ENCODE data around the gene TCEAL1. TPM values are rescaled to one million over a fixed set of nuclear protein-coding genes. Genes with fewer than 3 reads are reported as not detected.

The TCEAL1 gene
- total RNA-seq, 1 experiment from 2014 or later, result not detected

- POLR2A ChIA-PET, result no interaction called here
- Histone ChIP-seq H2AFZ (ENCODE audit: low read depth, low read length, poor library complexity, severe bottlenecking) (no peak overlapping the region), H3K36me3 (ENCODE audit: control insufficient read depth in 1 of 2, insufficient read depth in 2 of 2, low read length in 2 of 2) (no peaks in the 10 kb centered on the region), H3K4me1 (ENCODE audit: control insufficient read depth in 1 of 2, insufficient read depth in 2 of 2, low read length in 2 of 2) (no peaks in the 10 kb centered on the region), H3K9ac (ENCODE audit: low read length) (no peak overlapping the region), H4K20me1 (ENCODE audit: insufficient read depth) (no peaks in the 10 kb centered on the region), H3K27me3 (ENCODE audit: insufficient read depth, low read length) (no peaks in the 10 kb centered on the region), H3K4me2 (ENCODE audit: low read length) (no peak overlapping the region), H3K9me2 (ENCODE audit: insufficient read depth) (no peaks in the 10 kb centered on the region), H3K4me3 (replicated peaks in 1 of 2; ENCODE audit: low read depth in 1 of 2, low read length in 2 of 2) (no peak overlapping the region), H3K9me3 (ENCODE audit: control insufficient read depth in 1 of 2, insufficient read depth in 1 of 2, low read depth in 1 of 2, low read length in 2 of 2) (no peaks in the 10 kb centered on the region), H3K79me2 (ENCODE audit: insufficient read depth, low read length) (no peaks in the 10 kb centered on the region), H3K27ac (ENCODE audit: low read depth, low read length) (no peak overlapping the region)
- intact Hi-C loops (cut with micrococcal nuclease), result no loop called here
- CTCF ChIA-PET, result no interaction called here
- TF ChIP-seq ZNF274 (IDR thresholded peaks at IDR 0.05; ENCODE audit: low read depth, low read length) (no peak), MAX (IDR thresholded peaks at IDR 0.05) (no peak), ATF3 (IDR thresholded peaks at IDR 0.05) (no peak), CTCF (IDR thresholded peaks at IDR 0.05 in 2 of 3, conservative IDR thresholded peaks at IDR 0.05 in 1 of 3; ENCODE audit: borderline replicate concordance in 1 of 3, insufficient read depth in 1 of 3, low read depth in 2 of 3, low read length in 2 of 3) (no peak), SIN3A (IDR thresholded peaks at IDR 0.05; ENCODE audit: low read depth) (no peak), SRF (IDR thresholded peaks at IDR 0.05; ENCODE audit: low read depth) (no peak), REST (IDR thresholded peaks at IDR 0.05; ENCODE audit: low read depth) (no peak), CBX3 (IDR thresholded peaks at IDR 0.05; ENCODE audit: low read depth) (no peak), CEBPB (IDR thresholded peaks at IDR 0.05; ENCODE audit: low read depth) (no peak), ZBTB33 (IDR thresholded peaks at IDR 0.05; ENCODE audit: extremely low read depth, insufficient replicate concordance, low read length) (no peak), POLR2A (IDR thresholded peaks at IDR 0.05; ENCODE audit: borderline replicate concordance, extremely low read depth, insufficient read depth, insufficient read length) (no peak), EZH2phosphoT487 (IDR thresholded peaks at IDR 0.05; ENCODE audit: borderline replicate concordance) (no peak), POLR2AphosphoS5 (IDR thresholded peaks at IDR 0.05; ENCODE audit: low read depth, low read length) (no peak), EGR1 (IDR thresholded peaks at IDR 0.05; ENCODE audit: low read depth) (no peak), FOSL1 (IDR thresholded peaks at IDR 0.05; ENCODE audit: low read depth) (no peak), SP1 (IDR thresholded peaks at IDR 0.05; ENCODE audit: low read depth) (no peak), JUND (IDR thresholded peaks at IDR 0.05) (no peak)
- ATAC-seq, result no peak
- BruUV-seq (replicated peaks), result no TSS peak
- RAD21 ChIA-PET (ENCODE audit: low non-redundant PET in 1 of 2, low total read pairs in 2 of 2, uncharacterized antibody in 2 of 2, unreplicated experiment in 2 of 2), result no interaction called here
- no peak for DNase-seq (ENCODE audit: low read depth, low spot score)
Observed at GRCh38 chrX:103663981-103664762, 35.4 kb downstream of the TCEAL1 start.
